Right renal cortex interstitium (tissue), 3 donors: ENCODE results near the gene TMEM59L. TPM values are rescaled to one million over a fixed set of nuclear protein-coding genes. Genes with fewer than 3 reads are reported as not detected.
A peak's percentile ranks its signal among the peaks of the same experiment; 100 is the strongest.
"Not testable (repeated sequence)": the region's sequence is repeated elsewhere in the genome, so short reads cannot be mapped to it uniquely, and the experiment has no call there.

Experiments
- DNase-seq, 3 donors: peaks; one replicate each; pipeline ENCODE4 v3.0.0-alpha.2; 2013; ENCODE audit warnings: low read depth in 3 of 3, low spot score in 2 of 3
- polyA plus RNA-seq, 3 donors: library from polyadenylated mRNA; unstranded; fragments of 120-200 nt; gene quantifications; one replicate each; pipeline ENCODE4 v1.2.1, GENCODE V29; 2013; ENCODE audit not compliant: insufficient read length in 3 of 3

The TMEM59L gene
- 1 to 10 TPM; 1.5 to 2.6 (median 1.9) TPM for polyA plus RNA-seq

DNA sequence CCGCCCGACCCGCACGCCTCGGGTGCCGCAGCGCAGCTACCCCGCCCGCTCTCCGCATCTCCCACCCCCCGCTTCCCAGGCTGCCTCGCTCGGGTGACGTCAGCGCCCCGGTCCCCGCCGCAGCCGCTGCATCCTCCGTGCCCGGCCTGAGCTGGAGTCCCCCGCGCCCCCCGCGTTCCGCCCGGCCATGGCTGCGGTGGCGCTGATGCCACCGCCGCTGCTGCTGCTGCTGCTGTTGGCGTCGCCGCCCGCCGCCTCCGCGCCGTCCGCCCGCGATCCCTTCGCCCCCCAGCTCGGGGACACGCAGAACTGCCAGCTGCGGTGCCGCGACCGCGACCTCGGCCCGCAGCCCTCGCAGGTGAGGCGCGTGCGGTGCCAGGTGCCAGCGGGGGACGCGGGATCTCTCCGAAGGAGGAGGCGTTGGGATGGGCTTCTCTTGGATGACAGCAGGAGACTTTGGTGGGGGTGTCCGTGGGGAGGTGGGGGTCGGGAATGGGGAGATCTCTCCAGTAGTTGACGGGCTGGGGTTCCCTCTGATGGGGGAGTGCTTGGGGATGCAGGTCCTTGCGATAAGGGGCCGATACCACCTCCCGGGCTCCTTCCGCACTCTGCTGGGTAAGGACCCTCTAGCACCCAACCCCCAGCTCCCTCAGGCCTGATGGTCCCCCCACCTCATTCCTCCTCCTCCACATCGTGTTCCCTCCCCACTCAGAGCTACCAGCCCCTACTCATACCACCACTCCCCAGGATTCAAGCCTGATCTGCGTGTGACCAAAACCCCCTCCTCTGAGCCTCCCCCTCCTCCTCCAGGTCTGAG is at the start of gene TMEM59L:
TSS of gene TMEM59L (plus strand) at position 99 of the 817 bp plus-strand sequence. CDS start at position 188, 89 bp downstream.
- no peak for DNase-seq

DNA sequence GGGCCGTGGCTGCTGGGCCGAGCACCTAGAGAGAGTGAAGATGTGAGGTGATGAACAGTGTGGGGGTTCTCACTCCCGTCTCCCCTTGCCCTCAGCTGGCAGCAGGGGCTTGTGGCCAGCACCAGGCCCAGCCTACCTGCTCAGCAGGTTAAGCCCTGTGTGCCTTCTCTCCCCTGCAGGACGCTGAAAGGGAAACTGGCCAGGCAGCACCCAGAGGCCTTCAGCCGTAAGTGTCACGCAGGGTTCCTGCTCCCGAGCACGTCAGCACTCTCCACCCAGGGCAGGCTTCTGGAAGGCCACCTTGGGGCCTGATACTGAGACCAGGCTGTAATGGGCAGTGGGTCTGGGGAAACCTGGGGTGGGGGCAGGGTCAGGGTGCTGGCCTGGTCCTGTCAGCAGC is 45.7 kb upstream of the TMEM59L start:
- no peak for DNase-seq

DNA sequence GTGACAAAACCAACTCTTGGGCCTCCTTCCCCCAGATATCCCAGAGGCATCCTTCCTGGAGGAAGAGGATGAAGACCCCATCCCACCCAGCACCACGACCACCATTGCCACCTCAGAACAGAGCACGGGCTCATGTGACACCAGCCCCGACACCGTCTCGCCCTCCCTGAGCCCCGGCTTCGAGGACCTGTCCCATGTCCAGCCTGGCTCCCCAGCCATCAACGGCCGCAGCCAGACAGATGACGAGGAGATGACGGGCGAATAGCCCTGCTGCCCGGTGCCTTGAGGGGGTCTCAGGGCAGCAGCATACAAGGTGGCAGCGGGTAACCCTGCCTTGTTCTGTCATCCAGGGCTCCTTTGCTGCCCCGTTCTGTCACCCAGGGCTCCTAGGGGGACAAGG is 44.3 kb upstream of the TMEM59L start:
- no peak for DNase-seq

DNA sequence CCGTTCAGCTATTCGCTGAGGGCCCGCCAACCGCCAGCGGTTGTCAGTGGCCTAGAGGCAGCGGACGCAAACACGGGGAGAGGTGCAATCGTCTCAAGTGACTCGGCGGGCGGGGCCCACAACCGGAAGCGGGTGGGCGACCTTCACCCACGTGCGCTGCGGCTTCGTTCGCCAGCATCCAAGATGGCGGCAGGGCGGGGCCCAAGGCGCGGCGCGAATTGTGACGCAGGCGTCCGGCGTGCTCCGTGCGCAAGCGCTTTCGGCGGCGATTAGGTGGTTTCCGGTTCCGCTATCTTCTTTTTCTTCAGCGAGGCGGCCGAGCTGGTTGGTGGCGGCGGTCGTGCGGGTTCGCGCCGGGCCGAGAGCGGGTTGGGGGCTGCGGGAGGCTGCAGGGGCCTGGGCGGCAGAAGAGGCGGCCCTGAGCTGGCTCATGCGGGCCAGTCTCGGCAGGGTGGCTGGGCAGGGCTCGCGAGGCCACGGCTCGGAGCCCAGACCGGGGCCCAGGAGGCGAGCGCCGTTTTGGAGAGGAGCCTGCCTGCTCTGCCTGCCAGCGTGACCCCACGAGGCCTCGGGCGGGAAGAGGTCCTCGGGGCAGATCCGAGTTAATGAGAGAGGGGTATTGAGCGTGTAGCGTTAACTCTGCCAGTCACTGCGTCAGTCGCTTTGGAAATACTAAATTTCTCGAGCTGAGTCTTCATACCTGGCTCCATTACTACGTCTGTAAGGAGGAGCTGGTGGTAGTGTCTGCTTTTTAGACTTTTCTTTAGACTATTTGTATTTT is 40.9 kb upstream of the TMEM59L start, which contains the start of gene UBA52:
TSS of gene UBA52 (plus strand) at position 294 of the 781 bp plus-strand sequence. CDS start 1,444 bp downstream, outside the sequence.
- DNase-seq = peak; percentile 87 to 95 (median 90)

DNA sequence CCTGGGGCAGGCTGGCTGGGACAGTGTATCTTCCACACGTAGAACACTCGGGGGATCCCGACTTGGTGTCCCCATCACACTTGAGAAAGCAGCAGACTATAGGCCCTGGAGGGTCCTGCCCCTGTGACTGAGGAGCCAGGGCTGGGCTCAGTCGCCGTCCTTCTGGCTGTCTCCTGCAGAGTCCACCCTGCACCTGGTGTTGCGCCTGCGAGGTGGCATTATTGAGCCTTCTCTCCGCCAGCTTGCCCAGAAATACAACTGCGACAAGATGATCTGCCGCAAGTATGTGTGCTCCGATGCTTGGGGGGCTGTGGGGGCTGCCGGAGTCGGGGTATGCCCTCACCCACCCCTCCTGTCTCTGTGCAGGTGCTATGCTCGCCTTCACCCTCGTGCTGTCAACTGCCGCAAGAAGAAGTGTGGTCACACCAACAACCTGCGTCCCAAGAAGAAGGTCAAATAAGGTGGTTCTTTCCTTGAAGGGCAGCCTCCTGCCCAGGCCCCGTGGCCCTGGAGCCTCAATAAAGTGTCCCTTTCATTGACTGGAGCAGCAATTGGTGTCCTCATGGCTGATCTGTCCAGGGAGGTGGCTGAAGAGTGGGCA is 37.9 kb upstream of the TMEM59L start:
- no peak for DNase-seq

DNA sequence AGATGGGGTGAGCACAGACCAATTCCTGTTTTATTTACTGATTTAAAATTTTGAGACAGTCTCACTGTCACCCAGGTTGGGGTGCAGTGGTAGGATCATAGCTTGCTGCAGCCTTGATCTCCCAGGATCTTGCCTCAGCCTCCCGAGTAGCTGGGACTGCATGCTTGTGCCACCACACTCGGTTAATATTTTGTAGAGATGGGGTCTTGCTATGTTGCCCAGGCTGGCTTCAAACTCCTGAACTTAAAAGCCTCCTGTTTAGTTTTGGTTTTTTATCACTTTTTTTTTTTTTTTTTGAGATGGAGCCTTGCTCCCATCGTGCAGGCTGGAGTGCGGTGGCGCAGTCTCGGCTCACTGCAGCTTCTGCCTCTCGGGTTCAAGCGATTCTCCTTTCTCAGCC is 36.3 kb upstream of the TMEM59L start:
- DNase-seq = no peak

DNA sequence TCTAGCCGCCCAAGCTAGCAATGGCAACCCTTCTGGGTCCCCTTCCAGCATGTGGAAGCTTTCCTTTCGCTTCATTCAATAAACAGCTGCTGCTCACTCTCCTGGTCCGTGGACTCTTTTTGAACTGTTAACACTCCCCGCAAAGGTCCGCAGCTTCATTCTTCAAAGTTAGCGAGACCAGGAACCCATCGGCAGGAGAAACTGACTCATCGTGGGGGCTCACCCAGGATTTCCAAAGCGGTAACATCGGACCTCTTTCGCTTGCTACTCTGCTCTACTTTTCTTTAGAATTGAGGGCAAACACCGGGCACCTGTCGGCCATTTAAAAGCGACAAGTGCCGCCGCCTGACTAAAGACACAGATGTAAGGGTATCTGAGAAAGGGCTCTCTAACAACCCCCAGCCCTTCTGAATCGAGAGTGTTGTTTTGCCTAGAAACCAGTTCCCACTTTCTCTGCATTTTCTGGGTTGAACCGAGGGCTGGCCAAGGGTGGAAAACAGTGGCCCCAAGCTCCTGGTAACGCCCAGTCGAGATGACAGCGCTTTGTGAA is 35.2 kb upstream of the TMEM59L start:
- DNase-seq = no peak

DNA sequence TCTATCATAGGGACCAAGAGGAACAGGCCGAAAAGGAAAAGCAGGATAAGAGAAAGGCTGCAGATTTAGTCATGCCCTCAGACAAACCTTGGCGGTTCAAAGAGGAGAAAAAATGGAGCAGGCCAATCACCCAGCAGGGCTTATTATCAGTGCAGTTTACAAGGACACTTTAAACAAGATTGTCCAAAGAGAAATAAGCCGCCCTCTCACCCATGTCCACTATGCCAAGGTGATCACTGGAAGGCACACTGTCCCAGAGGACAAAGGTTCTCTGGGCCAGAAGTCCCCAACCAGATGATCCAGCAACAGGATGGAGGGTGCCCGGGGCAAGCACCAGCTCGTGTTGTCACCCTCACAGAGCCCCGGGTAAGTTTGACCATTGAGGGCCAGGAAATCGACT is 32.4 kb upstream of the TMEM59L start:
- no peak for DNase-seq

DNA sequence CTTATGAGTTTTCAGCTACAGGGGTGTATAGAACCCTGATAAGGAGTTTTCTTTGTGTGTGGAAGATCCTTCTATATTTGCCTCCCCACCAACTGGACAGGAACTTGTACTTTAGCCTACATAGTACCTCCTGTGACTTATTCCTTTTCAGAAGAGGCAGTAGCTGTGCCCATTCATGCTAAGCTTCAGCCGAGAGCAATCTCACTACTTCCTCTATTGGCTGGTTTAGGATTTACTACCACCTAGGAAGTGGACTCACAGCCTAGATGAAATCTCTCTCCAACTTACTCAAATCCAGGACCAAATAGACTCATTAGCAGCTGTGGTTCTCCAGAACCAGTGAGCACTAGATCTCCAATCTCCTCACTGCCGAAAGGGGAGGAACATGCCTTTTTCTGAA is 26.4 kb upstream of the TMEM59L start:
- DNase-seq = no peak

DNA sequence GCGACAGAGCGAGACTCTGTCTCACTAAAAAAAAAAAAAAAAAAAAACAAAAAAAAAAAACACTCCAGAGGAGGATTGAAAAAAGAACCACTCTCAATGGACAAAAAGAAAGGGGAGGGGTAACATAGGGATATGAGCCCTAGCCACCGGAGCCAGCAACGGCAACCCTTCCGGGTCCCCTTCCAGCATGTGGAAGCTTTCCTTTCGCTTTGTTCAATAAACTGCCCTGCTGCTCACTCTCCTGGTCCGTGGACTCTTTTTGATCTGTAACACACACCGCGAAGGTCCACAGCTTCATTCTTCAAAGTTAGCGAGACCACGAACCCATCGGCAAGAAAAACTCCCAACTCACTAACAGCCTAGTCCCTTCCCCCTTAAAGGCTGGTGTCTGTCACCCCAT is 25.1 kb upstream of the TMEM59L start:
- DNase-seq = no peak

DNA sequence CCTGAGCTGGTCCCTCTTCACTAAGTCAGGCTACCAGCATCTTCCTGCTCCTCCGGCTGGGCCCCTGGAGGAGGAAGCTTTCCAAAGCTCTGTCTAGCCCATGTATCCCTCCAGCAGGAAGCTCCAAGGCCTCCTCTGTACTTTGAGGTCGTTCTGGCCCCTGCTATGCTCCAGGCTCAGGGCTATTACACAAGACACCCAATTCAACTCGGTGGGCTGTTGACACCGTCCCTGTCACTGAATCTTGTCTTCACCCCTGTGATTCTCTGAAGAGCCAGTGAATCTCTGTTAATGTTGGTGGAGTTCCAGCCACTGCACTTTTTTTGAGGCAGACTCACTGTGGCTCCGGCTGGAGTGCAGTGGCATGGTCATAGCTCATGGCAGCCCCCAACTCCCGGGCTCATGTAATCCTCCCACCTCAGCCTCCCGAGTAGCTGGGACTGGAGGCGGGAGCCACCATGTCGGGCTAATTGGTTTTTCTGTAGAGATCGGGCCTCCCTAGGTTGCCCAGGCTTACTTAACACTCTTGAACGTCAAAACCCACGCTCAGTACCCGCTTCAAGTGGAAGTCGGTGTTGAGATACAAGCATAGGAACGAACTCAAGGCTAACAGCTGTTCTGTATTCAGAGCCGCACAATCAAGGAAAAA is 24.6 kb upstream of the TMEM59L start:
- no peak for DNase-seq

DNA sequence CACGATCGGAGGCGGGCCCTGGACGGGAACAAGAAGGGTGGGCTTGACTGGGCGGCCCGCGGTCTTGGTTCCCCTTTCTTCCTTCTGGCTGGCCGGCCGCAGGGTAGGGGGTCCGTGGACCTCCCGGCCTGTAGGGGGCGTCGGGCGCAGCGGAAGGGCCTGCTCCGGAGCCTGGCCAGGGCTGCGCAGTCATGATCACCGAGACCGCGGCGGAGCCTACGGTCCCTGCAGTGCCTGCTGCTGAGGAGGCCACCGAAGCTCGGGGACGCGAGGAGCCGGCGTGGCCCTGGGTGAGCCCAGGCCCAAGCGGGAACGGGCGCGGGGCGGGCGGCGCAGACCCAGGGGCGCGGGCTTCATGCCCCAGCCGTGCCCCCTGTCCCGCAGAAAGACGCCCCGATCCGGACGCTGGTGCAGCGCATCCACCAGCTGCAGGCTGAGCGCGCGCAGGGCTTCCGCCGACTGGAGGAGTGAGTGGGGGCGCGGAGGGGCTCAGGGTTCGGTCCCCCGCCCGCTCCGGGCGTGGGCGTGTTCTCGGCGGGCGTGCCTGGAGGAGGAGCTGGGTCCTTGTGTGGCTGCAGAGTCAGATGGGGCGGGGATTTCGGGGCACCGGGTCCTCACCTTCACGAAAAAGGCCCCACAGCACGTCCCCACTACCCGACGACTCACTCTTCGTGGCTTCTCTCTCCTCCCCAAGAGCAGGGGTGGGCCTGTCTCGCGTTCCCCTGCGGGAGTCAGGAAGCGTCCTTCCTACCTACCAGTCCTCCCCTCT is 23.9 kb upstream of the TMEM59L start, which contains the start of gene REX1BD:
TSS of gene REX1BD (plus strand) at position 188 of the 769 bp plus-strand sequence. CDS start at position 192, 4 bp downstream.
- DNase-seq = peak in 1 of 3 donors; percentile 56

DNA sequence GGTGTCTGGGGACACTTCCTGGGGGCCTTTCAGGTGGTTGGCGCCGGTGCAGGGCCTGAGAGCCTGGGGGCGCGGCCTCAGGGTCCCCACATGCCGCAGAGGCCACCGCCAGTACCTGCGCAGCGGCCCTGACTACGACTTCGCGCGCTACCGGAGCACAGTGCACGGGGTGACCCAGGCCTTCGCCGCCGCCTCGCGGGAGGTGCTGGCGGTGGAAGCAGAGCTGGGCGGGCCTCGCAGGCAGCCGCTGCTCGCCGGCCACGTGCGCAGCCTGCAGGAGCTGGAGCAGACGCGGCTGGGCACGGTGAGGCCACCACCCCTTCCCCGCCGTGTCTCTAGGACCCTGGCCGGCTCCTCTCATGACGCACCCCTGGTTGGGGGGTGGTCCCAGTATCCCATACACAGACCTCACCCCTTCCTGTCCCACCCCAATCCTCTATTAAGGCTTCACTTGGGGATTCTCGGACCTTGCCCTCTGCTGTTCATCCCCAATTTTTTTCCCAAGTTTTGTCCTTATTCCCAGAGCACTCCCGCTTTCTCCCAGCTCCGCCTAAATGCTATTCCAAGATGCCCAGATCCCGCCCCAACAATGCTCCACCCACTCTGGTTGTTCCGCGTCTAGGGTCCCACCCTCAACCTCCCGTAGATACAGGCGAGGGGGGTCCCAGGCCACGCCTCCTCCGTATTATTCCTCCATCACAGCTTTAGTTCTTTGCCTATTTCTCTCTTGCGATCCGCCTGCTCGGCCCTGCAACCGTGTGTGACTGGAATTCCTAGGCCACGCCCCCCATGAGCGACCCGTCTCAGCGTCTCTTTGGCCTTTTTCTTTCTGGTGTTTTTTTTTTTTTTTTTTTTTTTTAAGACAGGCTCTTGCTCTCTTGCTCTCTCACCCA is 23.0 kb upstream of the TMEM59L start:
- no peak for DNase-seq

DNA sequence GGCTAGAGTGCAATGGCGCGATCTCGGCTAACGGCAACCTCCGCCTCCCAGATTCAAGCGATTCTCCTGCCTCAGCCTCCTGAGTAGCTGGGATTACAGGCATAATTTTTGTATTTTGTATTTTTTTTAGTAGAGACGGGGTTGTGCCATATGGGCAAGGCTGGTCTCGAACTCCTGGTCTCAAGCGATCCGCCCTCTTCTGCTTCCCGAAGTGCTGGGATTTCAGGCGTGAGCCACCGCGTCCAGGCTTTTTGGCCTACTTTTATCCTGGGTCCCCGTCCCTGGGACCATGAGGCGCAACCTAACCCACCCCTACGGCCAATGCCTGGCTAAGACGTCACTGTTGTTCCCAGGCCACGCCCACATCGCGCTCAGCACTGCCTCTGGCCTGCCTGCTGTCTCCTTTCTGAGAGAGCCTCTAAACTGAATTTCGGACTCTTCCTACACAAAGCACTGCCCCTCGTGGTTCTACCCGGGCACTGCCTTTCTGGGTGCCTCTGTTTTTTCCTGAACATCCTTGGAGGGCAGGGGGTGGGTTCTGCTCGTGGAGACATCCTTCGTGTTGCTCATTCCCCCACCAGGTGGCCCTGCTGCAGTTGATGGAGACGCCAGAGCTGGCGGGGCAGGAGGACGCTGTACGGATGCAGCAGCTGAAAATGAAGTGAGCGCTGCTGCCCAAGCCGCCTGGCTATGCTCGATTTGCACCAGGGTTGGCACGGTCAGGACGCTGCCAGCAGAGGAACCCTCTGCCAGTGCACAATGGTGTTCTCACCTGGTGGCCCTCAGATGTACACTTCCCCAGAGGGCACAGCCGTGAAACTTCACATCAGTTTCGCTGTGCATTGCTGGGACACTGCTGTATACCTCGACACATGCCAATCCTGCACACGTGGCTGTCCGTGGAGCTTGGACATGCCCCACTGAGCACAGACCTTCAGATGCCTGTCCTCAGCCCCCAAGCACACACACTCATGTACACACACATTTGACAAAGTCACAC is 22.1 kb upstream of the TMEM59L start:
- peak; percentile 52 to 74 (median 74) for DNase-seq

DNA sequence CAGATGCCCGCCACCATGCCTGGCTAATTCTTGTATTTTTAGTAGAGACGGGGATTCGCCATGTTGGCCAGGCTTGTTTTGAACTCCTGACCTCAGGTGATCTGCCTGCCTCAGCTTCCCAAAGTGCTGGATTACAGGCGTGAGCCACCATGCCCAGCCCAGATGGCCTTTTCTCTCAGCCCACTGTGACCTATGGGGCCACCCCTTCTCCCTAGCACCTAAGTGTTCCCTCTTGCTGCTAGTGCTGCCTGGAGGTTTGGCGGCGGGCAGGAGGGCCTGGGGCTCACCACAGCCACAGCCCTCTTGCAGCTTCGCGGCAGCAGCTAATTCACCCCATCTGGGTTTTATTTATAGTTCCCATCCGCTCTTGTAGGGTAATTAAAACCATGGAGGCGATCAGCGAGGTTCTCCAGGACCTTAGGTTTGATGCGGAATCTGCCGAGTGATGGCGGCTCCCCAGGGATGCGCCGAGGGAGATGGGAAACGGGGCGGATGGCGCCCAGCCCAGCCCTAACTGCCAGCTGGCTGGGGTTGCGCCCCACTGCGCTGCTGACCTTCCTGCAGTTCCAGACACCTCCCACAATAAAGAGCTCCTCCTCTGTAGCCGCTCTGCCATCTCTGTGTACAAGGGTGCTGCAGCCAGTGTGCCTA is 20.8 kb upstream of the TMEM59L start:
- DNase-seq = no peak

DNA sequence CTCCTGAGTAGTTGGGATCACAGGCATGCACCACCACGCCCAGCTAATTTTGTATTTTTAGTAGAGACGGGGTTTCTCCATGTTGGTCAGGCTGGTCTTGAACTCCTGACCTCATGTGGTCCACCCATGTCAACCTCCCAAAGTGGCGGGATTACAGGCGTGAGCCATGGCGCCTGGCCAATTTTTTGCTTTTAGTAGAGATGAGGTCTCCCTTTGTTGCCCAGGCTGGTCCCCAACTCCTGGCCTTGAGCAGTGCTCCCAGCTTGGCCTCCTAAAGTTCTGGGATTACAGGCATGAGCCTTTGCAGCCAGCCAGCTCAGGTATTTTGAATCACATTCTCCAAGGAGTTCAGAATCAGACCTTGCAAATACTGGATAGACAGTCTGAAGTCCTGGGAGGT is 19.9 kb upstream of the TMEM59L start:
- not testable (repeated sequence) for DNase-seq
